ENCODE measurements around the gene TBX21. TPM values are rescaled to one million over a fixed set of nuclear protein-coding genes. Genes with fewer than 3 reads are reported as not detected.

TBX21 gene
- total RNA-seq, 1 experiment from 2014 or later, result 0.15 TPM

DNA sequence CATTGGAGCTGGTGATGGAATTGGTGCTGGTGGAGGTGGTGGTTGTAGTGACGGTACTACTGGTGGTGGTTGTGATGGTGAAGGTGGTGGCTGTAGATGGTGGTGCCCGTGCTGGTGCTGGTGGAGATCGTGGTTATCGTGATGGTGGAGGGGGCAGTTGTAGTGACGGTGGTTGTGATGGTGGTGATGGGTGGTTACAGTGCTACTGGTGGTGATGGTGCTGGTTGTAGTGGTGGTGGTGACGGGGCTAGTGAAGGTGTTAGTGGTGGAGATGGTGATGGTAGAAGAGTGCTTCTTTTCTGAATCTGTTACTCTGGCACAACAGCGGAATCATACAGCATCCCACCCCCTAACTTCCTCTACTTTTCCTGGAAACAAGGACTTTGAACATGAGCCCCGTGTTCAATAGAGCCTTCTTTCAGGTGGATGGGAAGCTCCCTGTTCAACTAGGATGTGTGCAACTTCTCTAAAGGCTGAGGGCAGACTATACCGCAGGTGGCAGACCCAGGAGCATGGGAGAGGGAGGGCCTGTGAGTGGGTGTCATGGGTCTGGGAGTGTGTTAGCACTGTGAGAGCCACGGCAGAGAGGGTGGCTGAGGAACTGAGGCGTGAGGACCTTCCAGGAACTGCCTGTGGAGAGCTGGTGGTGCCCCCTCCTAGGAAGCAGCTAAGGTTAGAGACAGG is 8.2 kb downstream of the TBX21 start:
- Mint-ChIP-seq H3K36me3 (no peaks in the 10 kb centered on the region), H3K27ac (no peak overlapping the region), H3K9me3 (no peaks in the 10 kb centered on the region), H3K27me3 (ENCODE audit: low read depth) (peaks cover 21% of the 10 kb centered on the region), H3K4me3 (no peak overlapping the region), H3K4me1 (no peaks in the 10 kb centered on the region)
- ChIA-PET CTCF (interaction anchor here (0.6 to 6.0 kb wide), 14 partner anchors 8 to 77 kb away, joined by 3 to 59 read pairs (median 6); partner anchors contain the start of genes TBKBP1 and TBX21), POLR2A (no interaction called here)
- TF ChIP-seq PRRX2 (CRISPR knock-in tag; IDR thresholded peaks at IDR 0.05) (no peak), HMGA2 (CRISPR knock-in tag; IDR thresholded peaks at IDR 0.05) (no peak)
- ATAC-seq (no peak), DNase-seq (ENCODE audit: low spot score) (no peak)

DNA sequence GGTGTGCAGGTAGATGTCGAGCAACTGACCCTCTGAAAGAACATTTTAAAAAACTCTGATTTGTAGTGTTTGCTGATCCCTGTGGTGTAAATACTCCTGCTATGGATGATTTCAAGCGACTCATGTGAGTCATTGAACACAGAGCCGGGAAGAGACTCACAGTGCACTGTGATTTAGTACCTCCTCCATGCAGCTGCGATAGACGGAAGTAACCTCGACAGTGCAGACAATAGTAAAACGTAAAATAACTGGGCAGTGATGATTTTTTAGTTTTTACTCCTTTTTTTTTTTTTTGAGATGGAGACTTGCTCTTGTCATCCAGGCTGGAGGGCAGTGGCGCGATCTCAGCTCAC is 8.7 kb downstream of the TBX21 start:
- CTCF ChIA-PET, result interaction anchor here (0.6 to 6.0 kb wide), 18 partner anchors 9 to 312 kb away, joined by 3 to 59 read pairs (median 5); partner anchors contain the start of genes LRRC46, MRPL10, TBKBP1 and TBX21
- H3K27me3 Mint-ChIP-seq (ENCODE audit: low read depth), result peaks cover 15% of the 10 kb centered on the region
- H3K9me3 Mint-ChIP-seq, result no peaks in the 10 kb centered on the region
- H3K27ac Mint-ChIP-seq, result no peak overlapping the region
- H3K4me3 Mint-ChIP-seq, result no peak overlapping the region
- no peaks in the 10 kb centered on the region for H3K36me3 Mint-ChIP-seq
- H3K4me1 Mint-ChIP-seq, result no peaks in the 10 kb centered on the region
- POLR2A ChIA-PET, result interaction anchor here (0.5 to 0.7 kb wide), 2 partner anchors 23 to 69 kb away, joined by 3 to 5 read pairs; no protein-coding TSS in a partner anchor
- DNase-seq (ENCODE audit: low spot score) (no peak), ATAC-seq (no peak)
- TF ChIP-seq OVOL2 (CRISPR knock-in tag; IDR thresholded peaks at IDR 0.05; ENCODE audit: borderline replicate concordance), result no peak
- TF ChIP-seq, protein P1, sequence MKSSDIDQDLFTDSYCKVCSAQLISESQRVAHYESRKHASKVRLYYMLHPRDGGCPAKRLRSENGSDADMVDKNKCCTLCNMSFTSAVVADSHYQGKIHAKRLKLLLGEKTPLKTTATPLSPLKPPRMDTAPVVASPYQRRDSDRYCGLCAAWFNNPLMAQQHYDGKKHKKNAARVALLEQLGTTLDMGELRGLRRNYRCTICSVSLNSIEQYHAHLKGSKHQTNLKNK (CRISPR knock-in tag; IDR thresholded peaks at IDR 0.05), result no peak
- no peak for TF ChIP-seq ELF4 (CRISPR knock-in tag; IDR thresholded peaks at IDR 0.05; ENCODE audit: low read depth)
- TF ChIP-seq PRRX2 (CRISPR knock-in tag; IDR thresholded peaks at IDR 0.05), result no peak

DNA sequence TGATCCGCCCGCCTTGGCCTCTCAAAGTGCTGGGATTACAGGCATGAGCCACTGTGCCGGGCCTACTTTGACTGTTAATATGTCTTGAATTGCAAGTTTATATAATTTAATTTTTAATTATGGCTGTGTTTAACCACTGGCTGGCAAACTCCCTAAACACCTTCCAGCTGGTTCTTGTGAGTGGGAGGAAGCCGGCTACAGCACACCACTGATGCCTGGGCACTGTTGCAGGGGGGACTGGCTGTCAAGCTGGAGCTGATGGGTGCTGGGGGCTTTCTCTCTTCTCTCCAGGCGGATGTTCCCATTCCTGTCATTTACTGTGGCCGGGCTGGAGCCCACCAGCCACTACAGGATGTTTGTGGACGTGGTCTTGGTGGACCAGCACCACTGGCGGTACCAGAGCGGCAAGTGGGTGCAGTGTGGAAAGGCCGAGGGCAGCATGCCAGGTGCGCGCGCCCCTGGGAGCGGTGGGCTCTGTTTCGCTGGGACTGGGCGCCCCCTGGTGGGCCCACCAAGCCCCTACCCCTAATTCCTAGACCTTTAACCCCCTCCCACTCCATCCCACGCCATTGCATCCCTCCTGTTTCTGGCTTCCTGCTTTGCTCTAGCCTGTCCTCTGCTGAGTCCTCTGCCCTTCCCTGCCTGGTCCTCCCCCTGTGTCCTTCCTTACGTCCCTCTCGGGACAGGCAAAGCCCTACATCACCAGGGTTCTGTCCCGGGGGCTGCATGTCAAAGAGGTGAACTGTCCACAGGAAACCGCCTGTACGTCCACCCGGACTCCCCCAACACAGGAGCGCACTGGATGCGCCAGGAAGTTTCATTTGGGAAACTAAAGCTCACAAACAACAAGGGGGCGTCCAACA is 9.5 kb downstream of the TBX21 start:
- Mint-ChIP-seq H3K27ac (no peak overlapping the region), H3K36me3 (no peaks in the 10 kb centered on the region), H3K4me1 (no peaks in the 10 kb centered on the region), H3K4me3 (no peak overlapping the region), H3K9me3 (no peaks in the 10 kb centered on the region), H3K27me3 (ENCODE audit: low read depth) (peaks cover 13% of the 10 kb centered on the region)
- TF ChIP-seq HMGA2 (CRISPR knock-in tag; IDR thresholded peaks at IDR 0.05), result no peak
- no peak for TF ChIP-seq FOXK1 (CRISPR knock-in tag; IDR thresholded peaks at IDR 0.05)
- no peak for TF ChIP-seq ZNF121 (CRISPR knock-in tag; IDR thresholded peaks at IDR 0.05)
- 0 out of 2 replicates have a peak, but pooled peaks have one; percentile 62 for TF ChIP-seq ZBTB21 (CRISPR knock-in tag; IDR thresholded peaks at IDR 0.05; ENCODE audit: borderline replicate concordance)
- 0 out of 2 replicates have a peak, but pooled peaks have one; percentile 35 for TF ChIP-seq SMAD3 (CRISPR knock-in tag; IDR thresholded peaks at IDR 0.05; ENCODE audit: borderline replicate concordance)
- no peak for TF ChIP-seq CREB1 (CRISPR knock-in tag; IDR thresholded peaks at IDR 0.05)
- TF ChIP-seq, protein P2, sequence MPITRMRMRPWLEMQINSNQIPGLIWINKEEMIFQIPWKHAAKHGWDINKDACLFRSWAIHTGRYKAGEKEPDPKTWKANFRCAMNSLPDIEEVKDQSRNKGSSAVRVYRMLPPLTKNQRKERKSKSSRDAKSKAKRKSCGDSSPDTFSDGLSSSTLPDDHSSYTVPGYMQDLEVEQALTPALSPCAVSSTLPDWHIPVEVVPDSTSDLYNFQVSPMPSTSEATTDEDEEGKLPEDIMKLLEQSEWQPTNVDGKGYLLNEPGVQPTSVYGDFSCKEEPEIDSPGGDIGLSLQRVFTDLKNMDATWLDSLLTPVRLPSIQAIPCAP (CRISPR knock-in tag; IDR thresholded peaks at IDR 0.05), result no peak
- TF ChIP-seq, protein P3, sequence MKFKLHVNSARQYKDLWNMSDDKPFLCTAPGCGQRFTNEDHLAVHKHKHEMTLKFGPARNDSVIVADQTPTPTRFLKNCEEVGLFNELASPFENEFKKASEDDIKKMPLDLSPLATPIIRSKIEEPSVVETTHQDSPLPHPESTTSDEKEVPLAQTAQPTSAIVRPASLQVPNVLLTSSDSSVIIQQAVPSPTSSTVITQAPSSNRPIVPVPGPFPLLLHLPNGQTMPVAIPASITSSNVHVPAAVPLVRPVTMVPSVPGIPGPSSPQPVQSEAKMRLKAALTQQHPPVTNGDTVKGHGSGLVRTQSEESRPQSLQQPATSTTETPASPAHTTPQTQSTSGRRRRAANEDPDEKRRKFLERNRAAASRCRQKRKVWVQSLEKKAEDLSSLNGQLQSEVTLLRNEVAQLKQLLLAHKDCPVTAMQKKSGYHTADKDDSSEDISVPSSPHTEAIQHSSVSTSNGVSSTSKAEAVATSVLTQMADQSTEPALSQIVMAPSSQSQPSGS (CRISPR knock-in tag; IDR thresholded peaks at IDR 0.05; ENCODE audit: borderline replicate concordance, low read depth), result no peak
- TF ChIP-seq, protein P4, sequence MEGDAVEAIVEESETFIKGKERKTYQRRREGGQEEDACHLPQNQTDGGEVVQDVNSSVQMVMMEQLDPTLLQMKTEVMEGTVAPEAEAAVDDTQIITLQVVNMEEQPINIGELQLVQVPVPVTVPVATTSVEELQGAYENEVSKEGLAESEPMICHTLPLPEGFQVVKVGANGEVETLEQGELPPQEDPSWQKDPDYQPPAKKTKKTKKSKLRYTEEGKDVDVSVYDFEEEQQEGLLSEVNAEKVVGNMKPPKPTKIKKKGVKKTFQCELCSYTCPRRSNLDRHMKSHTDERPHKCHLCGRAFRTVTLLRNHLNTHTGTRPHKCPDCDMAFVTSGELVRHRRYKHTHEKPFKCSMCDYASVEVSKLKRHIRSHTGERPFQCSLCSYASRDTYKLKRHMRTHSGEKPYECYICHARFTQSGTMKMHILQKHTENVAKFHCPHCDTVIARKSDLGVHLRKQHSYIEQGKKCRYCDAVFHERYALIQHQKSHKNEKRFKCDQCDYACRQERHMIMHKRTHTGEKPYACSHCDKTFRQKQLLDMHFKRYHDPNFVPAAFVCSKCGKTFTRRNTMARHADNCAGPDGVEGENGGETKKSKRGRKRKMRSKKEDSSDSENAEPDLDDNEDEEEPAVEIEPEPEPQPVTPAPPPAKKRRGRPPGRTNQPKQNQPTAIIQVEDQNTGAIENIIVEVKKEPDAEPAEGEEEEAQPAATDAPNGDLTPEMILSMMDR (IDR thresholded peaks at IDR 0.05), result peak; percentile 86
- TF ChIP-seq GABPB1 (CRISPR knock-in tag; IDR thresholded peaks at IDR 0.05), result no peak
- TF ChIP-seq CBFB (CRISPR knock-in tag; IDR thresholded peaks at IDR 0.05; ENCODE audit: low read depth), result no peak
- ChIA-PET CTCF (interaction anchor here (0.6 to 6.0 kb wide), 19 partner anchors 8 to 313 kb away, joined by 3 to 59 read pairs (median 5); partner anchors contain the start of genes LRRC46, MRPL10, TBKBP1 and TBX21), POLR2A (interaction anchor here (0.5 to 0.7 kb wide), 2 partner anchors 24 to 69 kb away, joined by 3 to 5 read pairs; no protein-coding TSS in a partner anchor)
- DNase-seq (ENCODE audit: low spot score) (peak; percentile 76), ATAC-seq (peak; percentile 91)
